Measurements from ENCODE around the gene MAP3K21. TPM values are rescaled to one million over a fixed set of nuclear protein-coding genes. Genes with fewer than 3 reads are reported as not detected.

Gene MAP3K21
- total RNA-seq, 1 donor from 2014 or later = 0.25 TPM

DNA sequence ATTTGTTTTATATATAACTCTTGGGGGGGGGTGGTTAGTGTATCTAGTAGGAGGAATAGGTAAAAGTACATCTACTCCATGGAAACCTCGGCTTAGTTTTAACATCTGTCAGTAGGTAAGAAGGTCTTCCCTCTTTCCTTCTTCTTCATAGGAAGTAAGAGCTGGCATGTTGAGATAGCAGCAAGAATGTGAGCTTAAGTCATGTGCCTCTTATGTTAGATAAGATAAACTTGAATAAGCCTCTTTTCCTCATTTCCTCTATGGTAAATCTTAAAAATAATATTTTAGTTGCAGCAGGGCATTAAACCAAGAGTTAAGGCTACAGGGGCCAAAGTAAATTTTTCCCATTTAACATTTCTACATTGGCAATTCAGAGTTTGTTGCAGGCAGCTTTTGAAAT, 100.4 kb downstream of the MAP3K21 start:
- Mint-ChIP-seq H3K27me3 (ENCODE audit: low read depth) (peaks cover 37% of the 10 kb centered on the region), H3K4me3 (ENCODE audit: unreplicated experiment) (no peak overlapping the region), H3K36me3 (ENCODE audit: low read depth) (no peaks in the 10 kb centered on the region), H3K4me1 (ENCODE audit: low read depth) (no peaks in the 10 kb centered on the region), H3K9me3 (ENCODE audit: low read depth) (peaks cover 3% of the 10 kb centered on the region), H3K27ac (ENCODE audit: unreplicated experiment) (no peak overlapping the region)
- no peak for DNase-seq (ENCODE audit: low spot score)
- no peak for TF ChIP-seq CTCF (IDR thresholded peaks at IDR 0.05)

GRCh38 chr1:233431753-233432403, 104.4 kb downstream of the MAP3K21 start:
- Mint-ChIP-seq H3K27ac (ENCODE audit: unreplicated experiment) (no peak overlapping the region), H3K4me3 (ENCODE audit: unreplicated experiment) (no peak overlapping the region), H3K27me3 (ENCODE audit: low read depth) (peaks cover 14% of the 10 kb centered on the region), H3K36me3 (ENCODE audit: low read depth) (no peaks in the 10 kb centered on the region), H3K9me3 (ENCODE audit: low read depth) (peaks cover 3% of the 10 kb centered on the region), H3K4me1 (ENCODE audit: low read depth) (no peaks in the 10 kb centered on the region)
- TF ChIP-seq CTCF (IDR thresholded peaks at IDR 0.05) = no peak
- DNase-seq (ENCODE audit: low spot score) = no peak

- Mint-ChIP-seq H3K27ac (ENCODE audit: unreplicated experiment) (no peak overlapping the region), H3K36me3 (ENCODE audit: low read depth) (no peaks in the 10 kb centered on the region), H3K27me3 (ENCODE audit: low read depth) (peaks cover 10% of the 10 kb centered on the region), H3K9me3 (ENCODE audit: low read depth) (peaks cover 3% of the 10 kb centered on the region), H3K4me3 (ENCODE audit: unreplicated experiment) (no peak overlapping the region), H3K4me1 (ENCODE audit: low read depth) (no peaks in the 10 kb centered on the region)
- TF ChIP-seq CTCF (IDR thresholded peaks at IDR 0.05) = no peak
- DNase-seq (ENCODE audit: low spot score) = no peak
Observed at GRCh38 chr1:233432916-233433315, 105.4 kb downstream of the MAP3K21 start.

DNA sequence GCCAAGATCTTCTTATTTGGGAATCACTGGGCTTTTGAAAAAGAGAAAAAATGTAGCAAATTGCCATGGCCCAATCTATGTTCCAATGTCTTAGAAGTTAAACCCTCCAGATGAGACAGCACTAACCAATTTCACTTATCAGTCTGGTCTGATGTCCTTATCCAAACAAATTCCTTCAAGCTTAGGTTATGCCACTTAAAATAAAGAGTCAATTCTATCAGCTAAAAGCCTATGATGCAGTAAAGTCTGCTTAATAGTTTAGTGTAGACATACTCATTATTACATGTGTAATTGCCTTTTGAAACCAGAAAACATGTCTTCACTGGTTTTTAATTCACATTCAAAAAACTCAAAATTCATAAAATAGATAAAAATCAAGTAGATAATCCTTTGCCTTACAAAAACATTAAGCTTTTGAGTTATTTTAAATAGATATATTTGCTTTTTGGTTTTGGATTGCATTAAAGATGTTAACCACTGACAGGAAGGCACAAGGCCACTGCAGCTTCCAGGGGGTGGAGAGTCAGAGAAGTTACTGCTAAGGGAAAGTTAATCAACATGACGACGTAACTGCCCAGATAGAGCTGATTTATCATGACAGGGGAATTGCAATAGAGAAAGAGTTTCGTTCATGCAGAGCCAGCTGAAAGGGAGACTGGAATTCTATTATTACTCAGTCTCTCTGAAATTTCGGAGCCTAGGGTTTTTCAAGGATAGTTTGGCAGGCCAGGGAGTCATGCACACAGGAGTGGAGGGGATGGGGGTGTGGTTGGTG, 106.1 kb downstream of the MAP3K21 start:
- DNase-seq (ENCODE audit: low spot score) = no peak
- H3K4me3 Mint-ChIP-seq (ENCODE audit: unreplicated experiment) = no peak overlapping the region
- TF ChIP-seq CTCF (IDR thresholded peaks at IDR 0.05) = no peak
- no peak overlapping the region for H3K27ac Mint-ChIP-seq (ENCODE audit: unreplicated experiment)
- no peaks in the 10 kb centered on the region for H3K36me3 Mint-ChIP-seq (ENCODE audit: low read depth)
- H3K27me3 Mint-ChIP-seq (ENCODE audit: low read depth) = peaks cover 6% of the 10 kb centered on the region
- H3K9me3 Mint-ChIP-seq (ENCODE audit: low read depth) = peaks cover 3% of the 10 kb centered on the region
- no peaks in the 10 kb centered on the region for H3K4me1 Mint-ChIP-seq (ENCODE audit: low read depth)

Other genes starting within 250 kb of the MAP3K21 start
- 9.5 to 18.5 TPM (median 12.0 TPM) in 3 replicates for gene PCNX2, start 32.0 kb upstream of the MAP3K21 start, total RNA-seq